HG03521 (cell line): ENCODE results near the gene ANO1.

Experiments
- ATAC-seq: cut with Tn5 transposase; IDR thresholded peaks from one replicate; pipeline ENCODE4 v1.9.1; 2021; ENCODE audit warnings: mild to moderate bottlenecking, moderate library complexity; ENCODE audit not compliant: unreplicated experiment

The ANO1 gene

GRCh38 chr11:70092959-70093715 is 15.0 kb downstream of the ANO1 start:
- ATAC-seq: no peak

- ATAC-seq: no peak
Observed at GRCh38 chr11:70095541-70096252, 17.6 kb downstream of the ANO1 start.

- ATAC-seq: no peak
Observed at GRCh38 chr11:70097783-70098563, 19.9 kb downstream of the ANO1 start.

GRCh38 chr11:70098936-70099335 is 20.8 kb downstream of the ANO1 start:
- ATAC-seq: no peak

GRCh38 chr11:70099578-70100279 is 21.6 kb downstream of the ANO1 start:
- ATAC-seq: no peak

GRCh38 chr11:70100280-70100603 is 22.1 kb downstream of the ANO1 start:
- ATAC-seq: no peak

- ATAC-seq: no peak
Observed at GRCh38 chr11:70100791-70101190, 22.7 kb downstream of the ANO1 start.

- ATAC-seq: no peak
Observed at GRCh38 chr11:70103256-70103975, 25.3 kb downstream of the ANO1 start.

GRCh38 chr11:70104419-70104818 is 26.3 kb downstream of the ANO1 start:
- no peak for ATAC-seq

- no peak for ATAC-seq
Observed at GRCh38 chr11:70104961-70105360, 26.8 kb downstream of the ANO1 start.

- ATAC-seq: no peak
Observed at GRCh38 chr11:70105369-70105754, 27.2 kb downstream of the ANO1 start.

GRCh38 chr11:70105755-70106571 is 27.8 kb downstream of the ANO1 start:
- ATAC-seq: no peak

- ATAC-seq: no peak
Observed at GRCh38 chr11:70106757-70107156, 28.6 kb downstream of the ANO1 start.

- ATAC-seq: no peak
Observed at GRCh38 chr11:70107191-70107590, 29.1 kb downstream of the ANO1 start.

GRCh38 chr11:70107756-70108155 is 29.6 kb downstream of the ANO1 start:
- no peak for ATAC-seq

- ATAC-seq: no peak
Observed at GRCh38 chr11:70108250-70108649, 30.1 kb downstream of the ANO1 start.

- no peak for ATAC-seq
Observed at GRCh38 chr11:70109006-70109405, 30.9 kb downstream of the ANO1 start.

GRCh38 chr11:70109903-70110302 is 31.8 kb downstream of the ANO1 start:
- no peak for ATAC-seq

- no peak for ATAC-seq
Observed at GRCh38 chr11:70110538-70111055, 32.5 kb downstream of the ANO1 start.
